Measurements from ENCODE around the gene ANGPTL5.
A peak's percentile ranks its signal among the peaks of the same experiment; 100 is the strongest.
"Not testable (repeated sequence)": the region's sequence is repeated elsewhere in the genome, so short reads cannot be mapped to it uniquely, and the experiment has no call there.

The ANGPTL5 gene

GRCh38 chr11:101916422-101916821 is at the start of gene ANGPTL5:
Gene ANGPTL5 (minus strand): TSS chr11:101916522. CDS start chr11:101907909, 8,613 bp downstream.
- DNase-seq: no peak

GRCh38 chr11:101964200-101964599 is 47.9 kb upstream of the ANGPTL5 start:
- not testable (repeated sequence) for DNase-seq

DNA sequence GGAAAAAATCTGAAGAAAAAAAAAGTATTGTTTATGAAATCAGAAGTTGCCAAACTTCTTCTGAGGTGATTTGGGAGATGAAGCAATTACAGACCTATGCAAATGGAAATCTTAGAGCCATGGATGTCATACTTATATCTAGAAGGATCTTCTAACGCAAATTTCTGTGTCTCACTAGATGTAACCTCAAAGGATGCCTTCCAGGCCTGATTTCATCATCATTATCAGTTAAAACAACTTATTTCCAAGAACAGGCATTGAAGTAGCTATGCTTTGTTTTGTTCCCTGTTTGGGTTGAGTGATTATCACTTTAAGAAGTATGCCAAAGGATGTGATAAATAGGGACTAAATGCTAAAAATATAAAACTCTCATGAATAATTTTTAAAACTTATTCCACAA is 43.9 kb upstream of the ANGPTL5 start:
- no peak for DNase-seq

- no peak for DNase-seq
These were observed 39.4 kb upstream of the ANGPTL5 start for GRCh38 chr11:101955701-101956100.

GRCh38 chr11:101955278-101955677 is 39.0 kb upstream of the ANGPTL5 start:
- DNase-seq: no peak

DNA sequence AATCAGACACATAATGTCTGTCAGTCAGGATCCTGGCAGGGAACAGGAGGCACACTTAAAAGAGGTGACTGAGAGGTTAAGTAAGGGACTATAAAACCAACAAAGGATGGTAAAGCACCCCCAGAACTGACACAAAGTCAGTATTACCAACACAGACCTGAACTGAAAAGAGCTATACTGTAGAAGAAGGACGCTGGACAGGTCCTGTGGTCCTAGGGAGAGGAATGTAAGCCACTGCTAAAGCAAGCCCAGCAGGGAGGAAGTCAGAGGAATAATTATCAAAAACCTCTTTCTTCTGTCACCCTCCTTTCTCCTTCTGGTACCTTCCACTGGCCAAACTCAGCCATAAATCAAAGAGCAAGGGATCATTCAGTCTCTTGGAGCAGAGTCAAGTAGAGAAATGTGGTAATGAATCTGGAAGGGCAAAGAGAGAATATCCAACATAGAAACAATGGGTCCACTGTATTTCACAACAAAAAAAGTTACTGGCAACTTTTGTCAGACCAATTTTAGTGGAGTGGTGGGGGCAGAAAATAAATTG is 33.4 kb upstream of the ANGPTL5 start:
- DNase-seq: no peak

GRCh38 chr11:101945448-101945847 is 29.1 kb upstream of the ANGPTL5 start:
- no peak for DNase-seq

DNA sequence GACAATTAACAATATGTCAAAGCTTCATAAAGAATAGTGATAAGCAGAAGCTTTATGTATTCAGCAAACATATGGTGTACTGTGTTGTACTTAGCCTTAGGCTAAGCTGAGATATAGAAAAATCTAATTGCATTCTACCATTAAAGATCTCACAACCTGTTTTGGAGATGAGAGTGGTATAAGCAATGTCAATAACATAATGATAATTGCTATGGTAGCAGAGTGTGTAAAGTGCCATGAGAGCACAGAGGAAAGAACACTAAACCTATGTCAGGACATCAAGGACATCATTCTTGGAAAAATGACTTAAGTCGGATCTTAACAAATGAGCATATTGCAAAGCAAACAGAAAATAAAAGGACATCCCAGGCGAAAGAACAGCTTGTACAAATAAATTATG is 28.6 kb upstream of the ANGPTL5 start:
- no peak for DNase-seq

- DNase-seq: no peak
These were observed 24.7 kb upstream of the ANGPTL5 start for GRCh38 chr11:101940901-101941520.

GRCh38 chr11:101931692-101932091 is 15.4 kb upstream of the ANGPTL5 start:
- DNase-seq: peak; percentile 84

DNA sequence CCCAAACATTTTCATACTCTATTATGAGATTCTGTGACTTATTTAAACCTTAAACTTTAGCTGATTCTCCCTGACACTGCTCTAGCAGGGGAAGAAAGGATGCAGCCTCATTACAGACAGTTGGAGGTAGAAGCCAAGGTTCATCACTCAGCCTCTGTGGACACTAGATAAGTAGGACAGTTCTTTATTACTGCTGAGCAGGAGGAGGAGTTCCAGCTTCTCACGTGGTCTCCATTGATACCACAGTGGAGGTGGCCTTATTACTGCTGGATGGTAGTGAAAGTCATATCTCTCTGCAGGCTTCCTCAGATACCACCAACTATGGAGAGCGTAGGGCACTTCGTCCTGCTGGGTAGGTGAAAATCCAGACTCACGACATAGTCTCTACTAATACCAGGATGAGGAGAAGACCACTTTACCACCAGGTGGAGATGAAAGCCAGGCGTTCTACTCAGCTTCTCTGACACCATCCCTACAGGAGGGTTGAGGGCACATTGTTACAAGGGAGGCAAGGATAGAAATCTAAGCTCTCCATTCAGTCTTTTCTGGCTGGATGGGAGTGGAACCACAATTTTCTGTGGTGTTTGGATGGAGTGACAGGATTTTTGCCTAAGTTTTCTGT is 13.1 kb upstream of the ANGPTL5 start:
- no peak for DNase-seq

GRCh38 chr11:101923554-101923953 is 7.2 kb upstream of the ANGPTL5 start:
- no peak for DNase-seq

DNA sequence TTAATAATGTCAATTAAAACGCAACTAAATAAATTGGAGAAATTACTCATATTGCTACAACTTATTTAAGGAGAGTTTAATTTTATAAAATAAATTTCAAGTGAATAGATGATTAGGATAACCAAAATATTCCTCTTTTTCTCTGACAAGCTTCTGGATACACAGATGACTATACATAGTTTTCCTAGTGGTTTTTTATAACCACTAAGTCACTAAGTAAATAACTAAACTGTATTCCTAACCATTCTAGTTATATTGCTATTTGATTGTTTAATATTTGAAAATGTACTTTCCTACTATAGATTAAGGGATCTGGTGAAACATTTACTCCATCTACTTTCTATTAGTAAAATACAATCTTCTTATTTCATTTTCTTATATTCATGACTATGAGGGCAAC is 4.7 kb upstream of the ANGPTL5 start:
- no peak for DNase-seq

DNA sequence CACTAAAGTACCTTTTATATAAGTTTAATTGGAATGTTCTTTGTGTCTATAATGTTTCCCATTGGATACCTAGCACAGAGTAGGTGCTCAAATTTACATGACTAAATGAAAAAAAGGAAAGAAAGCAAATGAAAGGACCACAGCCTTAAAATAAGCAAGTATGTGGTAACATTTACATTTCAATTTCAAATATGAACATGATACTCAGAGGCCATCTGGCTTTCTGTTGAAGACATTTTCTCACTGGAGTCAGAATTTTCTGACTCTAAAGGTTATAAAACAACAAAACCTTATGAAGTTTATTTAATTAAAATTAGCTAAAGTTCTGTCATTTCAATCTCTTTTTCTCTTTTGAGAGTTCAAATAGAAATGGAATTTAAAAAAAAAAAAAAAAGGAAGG is 904 bp upstream of the ANGPTL5 start:
- no peak for DNase-seq

DNA sequence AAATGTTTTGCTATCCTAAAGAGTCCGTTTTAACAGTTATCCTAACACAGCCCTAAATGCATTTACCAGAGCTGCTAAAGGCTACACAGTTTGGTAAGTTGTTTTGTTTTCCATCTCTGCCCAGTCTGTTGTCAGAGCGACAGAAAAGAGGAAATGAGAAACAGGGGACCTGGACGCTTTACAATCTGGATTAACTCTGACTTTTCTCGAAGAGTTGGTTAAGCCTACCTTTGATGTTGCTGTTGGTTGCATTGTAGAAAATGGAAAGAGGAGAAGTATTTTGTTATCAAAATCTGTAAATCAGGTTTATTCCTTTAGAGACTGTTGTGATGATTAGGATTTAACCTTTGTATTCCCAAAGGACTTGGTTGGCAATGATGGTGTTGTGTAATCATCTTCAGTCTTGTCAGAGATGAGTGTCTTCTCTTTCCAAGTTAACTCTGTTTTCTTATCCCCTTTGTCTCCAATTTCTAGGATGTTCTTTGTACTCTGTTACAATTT is 481 bp downstream of the ANGPTL5 start:
- peak; percentile 15 for DNase-seq

GRCh38 chr11:101914738-101915426 is 1.4 kb downstream of the ANGPTL5 start, which contains the start of gene CEP126:
Gene CEP126 (plus strand): TSS chr11:101915010. CDS start chr11:101915285, 275 bp downstream.
- DNase-seq: peak; percentile 93

GRCh38 chr11:101914341-101914737 is 2.0 kb downstream of the ANGPTL5 start:
- no peak for DNase-seq

GRCh38 chr11:101913656-101914055 is 2.7 kb downstream of the ANGPTL5 start:
- no peak for DNase-seq

- no peak for DNase-seq
These were observed 3.5 kb downstream of the ANGPTL5 start for GRCh38 chr11:101912823-101913284.

- DNase-seq: no peak
These were observed 7.2 kb downstream of the ANGPTL5 start for GRCh38 chr11:101909087-101909486.

DNA sequence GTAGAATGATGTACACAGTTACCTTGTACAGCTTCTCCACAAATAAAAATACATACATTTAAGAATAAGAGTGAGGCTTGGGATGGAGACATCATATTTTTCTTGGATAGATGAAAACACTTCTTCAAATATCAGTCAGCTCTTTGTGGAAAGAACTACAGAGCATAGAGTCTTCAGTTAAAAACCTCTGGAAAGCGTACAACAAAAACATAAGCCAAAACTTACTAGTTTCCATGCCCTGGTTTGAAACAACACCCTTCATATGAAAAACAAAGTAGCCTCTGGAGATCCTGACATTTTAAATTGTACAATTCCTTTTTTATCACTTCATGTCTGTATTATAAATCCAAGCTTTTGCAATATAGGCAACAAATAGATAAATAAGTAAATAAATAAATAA is 8.5 kb downstream of the ANGPTL5 start:
- DNase-seq: no peak

- DNase-seq: no peak
These were observed 21.8 kb downstream of the ANGPTL5 start for GRCh38 chr11:101894505-101894904.

- no peak for DNase-seq
These were observed 26.6 kb downstream of the ANGPTL5 start for GRCh38 chr11:101889767-101890166.

DNA sequence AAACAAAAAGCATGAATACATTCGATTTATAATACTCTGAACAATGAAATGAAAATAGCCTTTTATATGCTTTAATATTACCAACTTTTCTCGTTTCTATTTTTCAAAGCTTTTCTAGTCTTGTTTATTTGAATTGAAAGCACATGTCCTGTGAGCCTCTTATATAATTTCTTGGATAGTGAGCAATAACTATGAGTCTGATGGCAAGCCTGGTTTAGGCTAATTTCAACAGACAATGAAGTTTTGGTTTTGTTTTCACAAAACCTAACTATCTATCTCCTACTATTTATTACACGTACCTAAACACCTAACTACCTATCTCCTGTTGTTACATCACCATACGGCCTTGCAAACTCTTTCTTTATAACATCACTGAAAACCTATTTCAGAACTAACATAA is 30.7 kb downstream of the ANGPTL5 start:
- no peak for DNase-seq
